Body of pancreas (tissue), 4 donors: ENCODE results near the gene RFXAP. TPM values are rescaled to one million over a fixed set of nuclear protein-coding genes. Genes with fewer than 3 reads are reported as not detected.

Source experiments
- ATAC-seq: fragments of 150-250 bp; one replicate; pipeline ENCODE4 v1.9.1; 2016
- DNase-seq, 4 donors: peaks; one replicate each; pipeline ENCODE4 v3.0.0-alpha.2; 2019
- H3K27ac ChIP-seq, 4 donors: fragments of 200-600 bp; sonication (generic); 1 replicate in 3 of 4; 2 replicates in 1 of 4; pipeline versions ENCODE4 v1.5.1 to v1.6.1; 2016 to 2019; ENCODE audit warnings: mild to moderate bottlenecking in 1 of 4, mixed read lengths in 1 of 4, moderate library complexity in 1 of 4
- H3K27me3 ChIP-seq, 2 donors: fragments of 200-600 bp; sonication (generic); one replicate each; pipeline ENCODE4 v1.6.0; 2016; ENCODE audit warnings: mild to moderate bottlenecking in 1 of 2
- H3K36me3 ChIP-seq, 2 donors: fragments of 200-600 bp; sonication (generic); replicated peaks in 1 of 2; 2 replicates each; pipeline ENCODE4 v1.5.1; 2016; ENCODE audit warnings: low read depth in 2 of 2; ENCODE audit not compliant: insufficient read depth in 1 of 2
- H3K4me1 ChIP-seq: fragments of 200-600 bp; sonication (generic); one replicate; pipeline ENCODE4 v1.6.0; 2016
- H3K4me3 ChIP-seq, 2 donors: fragments of 200-600 bp; sonication (generic); 1 replicate in 1 of 2; 2 replicates in 1 of 2; pipeline ENCODE4 v1.5.1; 2016 to 2019
- H3K9me3 ChIP-seq, 3 donors: fragments of 200-600 bp; sonication (generic); 1 replicate in 2 of 3; 2 replicates in 1 of 3; pipeline ENCODE4 v1.5.1; 2016
- CTCF ChIP-seq, 7 experiments: fragments of 450-650 bp in 4 of 7; fragments of 200-600 bp in 3 of 7; sonication (generic) in 3 of 7; IDR thresholded peaks; one replicate each; pipeline ENCODE4 v1.5.1; 2016 to 2019; ENCODE audit warnings: antibody characterized with exemption in 7 of 7
- POLR2A ChIP-seq, 3 donors: fragments of 450-650 bp; IDR thresholded peaks; one replicate each; pipeline ENCODE4 v1.6.1; 2016; ENCODE audit warnings: antibody characterized with exemption in 3 of 3, mild to moderate bottlenecking in 2 of 3
- WGBS, 2 donors: methylation state at CpG; one replicate each; pipeline ENCODE4 v1.1.5; 2017; 5-methylcytosine and 5-hydroxymethylcytosine counted together
- intact Hi-C: fragments of 100-400 bp; cut with DNase I; formaldehyde crosslinking; loops from one replicate; pipeline ENCODE4 v1.15.1; 2023
- total RNA-seq, 2 donors: library from RNA; depleted of rRNA; stranded (reverse); fragments of >200 nt; gene quantifications; one replicate each; pipeline ENCODE4 v1.1.0, GENCODE V29; 2016

The RFXAP gene
- total RNA-seq, 2 donors from 2014 or later: 0.33 to 7.0 TPM

- H3K4me3 ChIP-seq: no peak overlapping the region
- intact Hi-C loops: no loop called here
- H3K27ac ChIP-seq: no peak overlapping the region
- peaks cover 4% of the 10 kb centered on the region for H3K4me1 ChIP-seq
- H3K9me3 ChIP-seq: no peaks in the 10 kb centered on the region
- ATAC-seq (no peak), DNase-seq (no peak)
- TF ChIP-seq CTCF (IDR thresholded peaks at IDR 0.05): peak in 1 of 7 experiments; percentile 24
- no peak for TF ChIP-seq POLR2A (IDR thresholded peaks at IDR 0.05)
- H3K36me3 ChIP-seq: no peaks in the 10 kb centered on the region
- WGBS, 2 donors: 78 to 85% methylated on average over 5 of the region's 5 CpGs
- H3K27me3 ChIP-seq: no peaks in the 10 kb centered on the region
These were observed 22.4 kb downstream of the RFXAP start for GRCh38 chr13:36841391-36841790.

- ATAC-seq (peak; percentile 35), DNase-seq (peak in 3 of 4 donors; percentile 9 to 47 (median 29))
- H3K9me3 ChIP-seq: no peaks in the 10 kb centered on the region
- TF ChIP-seq CTCF (IDR thresholded peaks at IDR 0.05) (no peak), POLR2A (IDR thresholded peaks at IDR 0.05) (no peak)
- no peaks in the 10 kb centered on the region for H3K27me3 ChIP-seq
- H3K36me3 ChIP-seq: no peaks in the 10 kb centered on the region
- intact Hi-C loops: no loop called here
- 13 to 19% methylated on average over 9 of the region's 9 CpGs for WGBS, 2 donors
- peaks cover 4% of the 10 kb centered on the region for H3K4me1 ChIP-seq
- no peak overlapping the region for H3K4me3 ChIP-seq
- no peak overlapping the region for H3K27ac ChIP-seq
These were observed 28.6 kb downstream of the RFXAP start for GRCh38 chr13:36847606-36848005.

- intact Hi-C loops: no loop called here
- no peak overlapping the region for H3K27ac ChIP-seq
- no peaks in the 10 kb centered on the region for H3K36me3 ChIP-seq
- H3K4me1 ChIP-seq: peaks cover 4% of the 10 kb centered on the region
- no peak for DNase-seq
- no peaks in the 10 kb centered on the region for H3K27me3 ChIP-seq
- no peak for ATAC-seq
- H3K9me3 ChIP-seq: no peaks in the 10 kb centered on the region
- TF ChIP-seq POLR2A (IDR thresholded peaks at IDR 0.05): no peak
- no peak for TF ChIP-seq CTCF (IDR thresholded peaks at IDR 0.05)
- WGBS, 2 donors: 39 to 57% methylated on average over 3 to 6 of the region's 6 CpGs
- no peak overlapping the region for H3K4me3 ChIP-seq
These were observed 29.4 kb downstream of the RFXAP start for GRCh38 chr13:36848199-36848982.

- Histone ChIP-seq H3K4me1 (peaks cover 4% of the 10 kb centered on the region), H3K9me3 (no peaks in the 10 kb centered on the region), H3K4me3 (no peak overlapping the region), H3K36me3 (no peaks in the 10 kb centered on the region), H3K27ac (no peak overlapping the region), H3K27me3 (no peaks in the 10 kb centered on the region)
- 77% methylated on average over 13 of the region's 13 CpGs for WGBS, 2 donors
- intact Hi-C loops: no loop called here
- ATAC-seq: no peak
- no peak for TF ChIP-seq CTCF (IDR thresholded peaks at IDR 0.05)
- no peak for TF ChIP-seq POLR2A (IDR thresholded peaks at IDR 0.05)
- DNase-seq: no peak
These were observed 31.9 kb downstream of the RFXAP start for GRCh38 chr13:36850790-36851438.
